ENCODE results near the gene MTRF1. TPM values are rescaled to one million over a fixed set of nuclear protein-coding genes. Genes with fewer than 3 reads are reported as not detected.
"Not testable (repeated sequence)": the region's sequence is repeated elsewhere in the genome, so short reads cannot be mapped to it uniquely, and the experiment has no call there.

The MTRF1 gene
- total RNA-seq, 1 donor from 2014 or later: 10.7 TPM

GRCh38 chr13:41182231-41182630, 81.1 kb downstream of the MTRF1 start:
- Histone ChIP-seq H3K9me3 (no peaks in the 10 kb centered on the region), H3K4me3 (no peak overlapping the region), H3K4me1 (no peaks in the 10 kb centered on the region), H3K27me3 (no peaks in the 10 kb centered on the region), H3K36me3 (no peaks in the 10 kb centered on the region), H3K27ac (no peak overlapping the region)
- ATAC-seq (no peak), DNase-seq (no peak)
- TF ChIP-seq, protein P1, sequence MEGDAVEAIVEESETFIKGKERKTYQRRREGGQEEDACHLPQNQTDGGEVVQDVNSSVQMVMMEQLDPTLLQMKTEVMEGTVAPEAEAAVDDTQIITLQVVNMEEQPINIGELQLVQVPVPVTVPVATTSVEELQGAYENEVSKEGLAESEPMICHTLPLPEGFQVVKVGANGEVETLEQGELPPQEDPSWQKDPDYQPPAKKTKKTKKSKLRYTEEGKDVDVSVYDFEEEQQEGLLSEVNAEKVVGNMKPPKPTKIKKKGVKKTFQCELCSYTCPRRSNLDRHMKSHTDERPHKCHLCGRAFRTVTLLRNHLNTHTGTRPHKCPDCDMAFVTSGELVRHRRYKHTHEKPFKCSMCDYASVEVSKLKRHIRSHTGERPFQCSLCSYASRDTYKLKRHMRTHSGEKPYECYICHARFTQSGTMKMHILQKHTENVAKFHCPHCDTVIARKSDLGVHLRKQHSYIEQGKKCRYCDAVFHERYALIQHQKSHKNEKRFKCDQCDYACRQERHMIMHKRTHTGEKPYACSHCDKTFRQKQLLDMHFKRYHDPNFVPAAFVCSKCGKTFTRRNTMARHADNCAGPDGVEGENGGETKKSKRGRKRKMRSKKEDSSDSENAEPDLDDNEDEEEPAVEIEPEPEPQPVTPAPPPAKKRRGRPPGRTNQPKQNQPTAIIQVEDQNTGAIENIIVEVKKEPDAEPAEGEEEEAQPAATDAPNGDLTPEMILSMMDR (IDR thresholded peaks at IDR 0.05): no peak
- intact Hi-C loops (cut with DNase I): no loop called here

GRCh38 chr13:41179593-41180250, 83.7 kb downstream of the MTRF1 start:
- no peaks in the 10 kb centered on the region for H3K27me3 ChIP-seq
- ATAC-seq: no peak
- TF ChIP-seq, protein P1 (IDR thresholded peaks at IDR 0.05): no peak

DNA sequence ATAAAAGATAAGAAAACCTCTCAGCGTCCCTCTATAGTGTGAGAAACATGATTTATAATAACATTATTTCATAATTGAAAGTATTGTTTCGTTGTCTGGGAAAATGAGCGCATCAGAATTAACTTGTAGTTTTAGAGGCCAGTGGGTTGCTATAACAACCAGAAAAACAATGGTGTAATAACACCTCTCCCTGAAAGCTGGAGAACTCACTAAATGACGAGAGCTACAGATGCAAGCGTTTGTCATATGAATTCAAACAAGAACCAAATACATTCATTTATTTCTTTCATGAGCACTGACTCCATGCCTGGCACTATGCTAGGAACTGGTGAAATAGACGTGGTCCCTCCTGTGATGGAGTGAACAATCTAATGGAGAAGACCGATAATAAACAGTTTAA, 85.3 kb downstream of the MTRF1 start:
- ATAC-seq (peak; percentile 25), DNase-seq (no peak)
- Histone ChIP-seq H3K4me3 (no peak overlapping the region), H3K27me3 (no peaks in the 10 kb centered on the region), H3K27ac (peak overlapping the region; percentile 55), H3K36me3 (no peaks in the 10 kb centered on the region), H3K9me3 (peaks cover 9% of the 10 kb centered on the region), H3K4me1 (no peaks in the 10 kb centered on the region)
- intact Hi-C loops (cut with DNase I): no loop called here
- TF ChIP-seq, protein P1 (IDR thresholded peaks at IDR 0.05): no peak

More at GRCh38 chr13:41179593-41180250, 83.7 kb downstream of the MTRF1 start:
- H3K9me3 ChIP-seq: peaks cover 9% of the 10 kb centered on the region
- no peak overlapping the region for H3K27ac ChIP-seq
- no peaks in the 10 kb centered on the region for H3K36me3 ChIP-seq
- H3K4me1 ChIP-seq: no peaks in the 10 kb centered on the region
- intact Hi-C loops (cut with DNase I): no loop called here
- no peak overlapping the region for H3K4me3 ChIP-seq
- no peak for DNase-seq

DNA sequence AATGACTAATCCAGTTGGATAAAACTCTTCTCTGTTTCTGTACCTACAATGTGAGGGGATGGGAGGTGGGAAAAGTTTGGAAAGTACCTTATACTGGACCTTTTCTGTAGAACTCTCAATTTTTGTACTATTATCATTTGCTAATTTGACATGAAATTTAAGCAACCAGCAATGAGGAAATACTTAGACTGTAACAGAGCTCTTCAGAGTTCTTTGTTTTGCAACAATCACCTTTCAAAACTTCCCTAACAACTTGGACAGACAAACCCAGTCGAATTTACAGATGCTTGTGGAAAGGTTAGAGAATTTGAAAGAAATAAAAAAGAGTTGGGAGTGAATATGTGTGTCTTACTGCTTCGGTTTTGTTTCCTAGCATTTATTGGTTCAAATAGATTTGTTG, 85.8 kb downstream of the MTRF1 start:
- Histone ChIP-seq H3K4me3 (no peak overlapping the region), H3K27me3 (no peaks in the 10 kb centered on the region), H3K9me3 (peaks cover 9% of the 10 kb centered on the region), H3K36me3 (no peaks in the 10 kb centered on the region), H3K27ac (peak overlapping the region; percentile 55), H3K4me1 (no peaks in the 10 kb centered on the region)
- intact Hi-C loops (cut with DNase I): no loop called here
- TF ChIP-seq, protein P1 (IDR thresholded peaks at IDR 0.05): no peak
- ATAC-seq (peak; percentile 36), DNase-seq (no peak)

DNA sequence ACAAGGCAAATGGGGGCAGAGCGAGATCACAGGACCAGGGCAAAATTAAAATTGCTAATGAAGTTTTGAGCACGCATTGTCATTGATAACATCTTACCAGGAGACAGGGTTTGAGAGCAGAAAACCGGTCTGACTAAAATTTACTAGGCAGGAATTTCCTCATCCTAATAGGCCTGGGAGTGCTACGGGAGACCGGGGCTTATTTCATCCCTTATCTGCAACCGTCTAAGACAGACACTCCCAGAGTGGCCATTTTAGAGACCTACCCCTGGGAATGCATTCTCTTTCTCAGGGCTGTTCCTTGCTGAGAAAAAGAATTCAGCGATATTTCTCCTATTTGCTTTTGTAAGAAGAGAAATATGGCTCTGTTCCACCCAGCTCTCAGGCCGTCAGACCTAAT, 87.8 kb downstream of the MTRF1 start:
- H3K4me3 ChIP-seq; H3K36me3 ChIP-seq; H3K9me3 ChIP-seq; intact Hi-C loops (cut with DNase I); ATAC-seq; H3K27me3 ChIP-seq; H3K4me1 ChIP-seq; DNase-seq; H3K27ac ChIP-seq: not testable (repeated sequence)

Other genes with a start within 250 kb of the MTRF1 start
- gene ELF1, start 244.3 kb downstream of the MTRF1 start, total RNA-seq: 81.5 TPM
- 11.0 TPM for gene WBP4, start 202.1 kb downstream of the MTRF1 start, total RNA-seq
- 5.7 TPM for gene KBTBD6, start 130.8 kb downstream of the MTRF1 start, total RNA-seq
- gene KBTBD7, start 69.0 kb downstream of the MTRF1 start, total RNA-seq: 7.8 TPM
- gene NAA16, start 47.7 kb upstream of the MTRF1 start, total RNA-seq: 20.9 TPM
- 752 TPM for gene RGCC, start 194.0 kb upstream of the MTRF1 start, total RNA-seq

Data from upper lobe of right lung (tissue), 1 donor.